ENCODE data around the gene OR51E2. TPM values are rescaled to one million over a fixed set of nuclear protein-coding genes. Genes with fewer than 3 reads are reported as not detected.

Gene OR51E2
- total RNA-seq, 6 donors from 2014 or later: not detected

DNA sequence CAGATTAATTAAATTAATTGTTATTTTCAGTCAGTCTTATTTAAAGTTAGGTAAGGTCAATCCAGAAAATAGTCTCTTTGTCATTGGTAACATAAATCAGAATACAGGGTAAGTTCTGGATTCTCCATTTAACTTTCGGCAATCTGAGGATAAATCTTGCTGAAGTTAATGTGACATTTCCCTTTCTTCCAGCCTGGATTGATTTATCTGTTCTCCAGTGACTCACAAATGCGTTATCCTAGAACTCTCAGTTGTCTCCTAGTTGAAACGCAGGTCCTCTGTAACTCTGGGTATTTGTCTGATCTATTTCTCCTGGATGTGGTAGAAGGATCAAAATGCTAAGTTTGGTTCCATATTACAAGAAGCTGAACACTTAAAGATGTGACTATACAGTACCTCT is 32.9 kb downstream of the OR51E2 start:
- no peak overlapping the region for H3K27ac ChIP-seq
- no peak for DNase-seq
- WGBS, 2 donors: 65 to 73% methylated on average over 3 of the region's 3 CpGs
- no peak for ATAC-seq (ENCODE audit: low FRiP score in 2 of 2)
- TF ChIP-seq, protein P1, sequence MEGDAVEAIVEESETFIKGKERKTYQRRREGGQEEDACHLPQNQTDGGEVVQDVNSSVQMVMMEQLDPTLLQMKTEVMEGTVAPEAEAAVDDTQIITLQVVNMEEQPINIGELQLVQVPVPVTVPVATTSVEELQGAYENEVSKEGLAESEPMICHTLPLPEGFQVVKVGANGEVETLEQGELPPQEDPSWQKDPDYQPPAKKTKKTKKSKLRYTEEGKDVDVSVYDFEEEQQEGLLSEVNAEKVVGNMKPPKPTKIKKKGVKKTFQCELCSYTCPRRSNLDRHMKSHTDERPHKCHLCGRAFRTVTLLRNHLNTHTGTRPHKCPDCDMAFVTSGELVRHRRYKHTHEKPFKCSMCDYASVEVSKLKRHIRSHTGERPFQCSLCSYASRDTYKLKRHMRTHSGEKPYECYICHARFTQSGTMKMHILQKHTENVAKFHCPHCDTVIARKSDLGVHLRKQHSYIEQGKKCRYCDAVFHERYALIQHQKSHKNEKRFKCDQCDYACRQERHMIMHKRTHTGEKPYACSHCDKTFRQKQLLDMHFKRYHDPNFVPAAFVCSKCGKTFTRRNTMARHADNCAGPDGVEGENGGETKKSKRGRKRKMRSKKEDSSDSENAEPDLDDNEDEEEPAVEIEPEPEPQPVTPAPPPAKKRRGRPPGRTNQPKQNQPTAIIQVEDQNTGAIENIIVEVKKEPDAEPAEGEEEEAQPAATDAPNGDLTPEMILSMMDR (IDR thresholded peaks at IDR 0.05): no peak
- no peak for TF ChIP-seq POLR2A (IDR thresholded peaks at IDR 0.05)
- TF ChIP-seq POLR2AphosphoS5 (IDR thresholded peaks at IDR 0.05): no peak
- TF ChIP-seq EP300 (IDR thresholded peaks at IDR 0.05): no peak
- H3K4me3 ChIP-seq: no peak overlapping the region
- no peaks in the 10 kb centered on the region for H3K4me1 ChIP-seq
- H3K36me3 ChIP-seq: no peaks in the 10 kb centered on the region
- H3K27me3 ChIP-seq: no peaks in the 10 kb centered on the region
- no peaks in the 10 kb centered on the region for H3K9me3 ChIP-seq

- TF ChIP-seq POLR2A (IDR thresholded peaks at IDR 0.05) (no peak), POLR2AphosphoS5 (IDR thresholded peaks at IDR 0.05) (no peak)
- 90 to 92% methylated on average over 3 of the region's 3 CpGs for whole genome bisulfite sequencing, 2 donors
- no peak overlapping the region for H3K4me3 ChIP-seq
Observed at GRCh38 chr11:4664183-4664582, 33.5 kb downstream of the OR51E2 start.

DNA sequence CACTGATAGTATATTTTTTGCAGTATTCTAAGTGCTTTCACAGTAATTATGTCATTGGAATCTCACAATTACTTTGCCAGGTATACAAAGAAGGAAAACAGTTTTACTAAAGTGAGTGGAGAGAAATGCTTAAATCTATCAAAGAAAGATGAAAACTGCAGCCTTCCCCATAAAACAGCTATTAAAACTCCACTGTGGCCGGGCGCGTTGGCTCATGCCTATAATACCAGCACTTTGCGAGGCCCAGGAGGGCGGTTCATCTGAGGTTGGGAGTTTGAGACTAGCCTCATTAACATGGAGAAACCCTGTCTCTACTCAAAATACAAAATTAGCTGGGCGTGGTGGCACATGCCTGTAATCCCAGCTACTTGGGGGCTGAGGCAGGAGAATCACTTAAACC is 34.8 kb downstream of the OR51E2 start:
- no peaks in the 10 kb centered on the region for H3K9me3 ChIP-seq
- no peaks in the 10 kb centered on the region for H3K27me3 ChIP-seq
- no peaks in the 10 kb centered on the region for H3K36me3 ChIP-seq
- H3K27ac ChIP-seq: no peak overlapping the region
- 92 to 95% methylated on average over 6 of the region's 6 CpGs for WGBS, 2 donors
- H3K4me3 ChIP-seq: no peak overlapping the region
- TF ChIP-seq POLR2AphosphoS5 (IDR thresholded peaks at IDR 0.05) (no peak), POLR2A (IDR thresholded peaks at IDR 0.05) (no peak), EP300 (IDR thresholded peaks at IDR 0.05) (no peak)
- no peak for ATAC-seq (ENCODE audit: low FRiP score in 2 of 2)
- no peaks in the 10 kb centered on the region for H3K4me1 ChIP-seq
- DNase-seq: no peak

More at GRCh38 chr11:4664183-4664582, 33.5 kb downstream of the OR51E2 start:
- no peaks in the 10 kb centered on the region for H3K9me3 ChIP-seq
- no peaks in the 10 kb centered on the region for H3K27me3 ChIP-seq
- DNase-seq (no peak), ATAC-seq (ENCODE audit: low FRiP score in 2 of 2) (no peak)
- H3K36me3 ChIP-seq: no peaks in the 10 kb centered on the region
- H3K27ac ChIP-seq: no peak overlapping the region
- no peaks in the 10 kb centered on the region for H3K4me1 ChIP-seq

- Histone ChIP-seq H3K27ac (no peak overlapping the region), H3K9me3 (no peaks in the 10 kb centered on the region), H3K27me3 (no peaks in the 10 kb centered on the region), H3K36me3 (no peaks in the 10 kb centered on the region), H3K4me1 (no peaks in the 10 kb centered on the region), H3K4me3 (no peak overlapping the region)
- no peak for DNase-seq
- ATAC-seq (ENCODE audit: low FRiP score in 2 of 2): no peak
- 55 to 59% methylated on average over 5 of the region's 5 CpGs for WGBS, 2 donors
- TF ChIP-seq, protein P1 (IDR thresholded peaks at IDR 0.05): no peak
- TF ChIP-seq EP300 (IDR thresholded peaks at IDR 0.05): no peak
- TF ChIP-seq POLR2AphosphoS5 (IDR thresholded peaks at IDR 0.05): no peak
- no peak for TF ChIP-seq POLR2A (IDR thresholded peaks at IDR 0.05)
Observed at GRCh38 chr11:4658629-4659445, 38.8 kb downstream of the OR51E2 start.

DNA sequence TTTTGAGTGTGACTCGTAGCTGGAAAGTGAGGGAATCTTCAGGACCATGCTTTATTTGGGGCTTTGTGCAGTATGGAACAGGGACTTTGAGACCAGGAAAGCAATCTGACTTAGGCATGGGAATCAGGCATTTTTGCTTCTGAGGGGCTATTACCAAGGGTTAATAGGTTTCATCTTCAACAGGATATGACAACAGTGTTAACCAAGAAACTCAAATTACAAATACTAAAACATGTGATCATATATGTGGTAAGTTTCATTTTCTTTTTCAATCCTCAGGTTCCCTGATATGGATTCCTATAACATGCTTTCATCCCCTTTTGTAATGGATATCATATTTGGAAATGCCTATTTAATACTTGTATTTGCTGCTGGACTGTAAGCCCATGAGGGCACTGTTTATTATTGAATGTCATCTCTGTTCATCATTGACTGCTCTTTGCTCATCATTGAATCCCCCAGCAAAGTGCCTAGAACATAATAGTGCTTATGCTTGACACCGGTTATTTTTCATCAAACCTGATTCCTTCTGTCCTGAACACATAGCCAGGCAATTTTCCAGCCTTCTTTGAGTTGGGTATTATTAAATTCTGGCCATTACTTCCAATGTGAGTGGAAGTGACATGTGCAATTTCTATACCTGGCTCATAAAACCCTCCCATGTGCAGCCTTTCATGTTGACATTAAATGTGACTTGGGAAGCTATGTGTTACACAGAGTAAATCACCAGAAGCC is 42.9 kb downstream of the OR51E2 start:
- DNase-seq (no peak), ATAC-seq (ENCODE audit: low FRiP score in 2 of 2) (no peak)
- TF ChIP-seq POLR2AphosphoS5 (IDR thresholded peaks at IDR 0.05) (no peak), POLR2A (IDR thresholded peaks at IDR 0.05) (no peak), EP300 (IDR thresholded peaks at IDR 0.05) (no peak)
- WGBS, 2 donors: 77 to 90% methylated on average over 2 of the region's 2 CpGs
- Histone ChIP-seq H3K4me1 (no peaks in the 10 kb centered on the region), H3K9me3 (no peaks in the 10 kb centered on the region), H3K36me3 (no peaks in the 10 kb centered on the region), H3K4me3 (no peak overlapping the region), H3K27me3 (no peaks in the 10 kb centered on the region), H3K27ac (no peak overlapping the region)

DNA sequence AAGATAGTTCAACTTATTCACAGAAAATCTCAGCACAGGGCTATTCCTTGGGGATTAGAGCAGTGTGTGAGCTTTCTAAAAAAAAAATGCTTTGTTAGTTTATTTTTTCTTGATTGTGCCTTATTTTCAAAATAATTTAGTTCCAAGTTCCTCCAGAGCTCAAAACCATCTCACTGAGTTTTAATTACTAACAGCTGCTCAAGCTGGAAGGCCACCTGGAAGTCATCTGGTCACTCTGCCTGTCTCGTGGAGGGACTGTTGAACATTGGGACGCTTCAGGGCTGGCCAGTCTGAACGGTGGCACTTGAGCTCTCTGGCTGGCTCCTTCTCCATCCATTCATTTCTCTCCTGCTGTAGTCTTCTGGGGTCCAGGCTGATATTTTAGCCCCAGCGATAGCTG is 49.9 kb downstream of the OR51E2 start:
- Histone ChIP-seq H3K27me3 (no peaks in the 10 kb centered on the region), H3K36me3 (no peaks in the 10 kb centered on the region), H3K27ac (no peak overlapping the region), H3K4me3 (no peak overlapping the region), H3K9me3 (no peaks in the 10 kb centered on the region), H3K4me1 (no peaks in the 10 kb centered on the region)
- 56 to 61% methylated on average over 4 of the region's 4 CpGs for WGBS, 2 donors
- DNase-seq (no peak), ATAC-seq (ENCODE audit: low FRiP score in 2 of 2) (no peak)
- no peak for TF ChIP-seq POLR2AphosphoS5 (IDR thresholded peaks at IDR 0.05)
- no peak for TF ChIP-seq POLR2A (IDR thresholded peaks at IDR 0.05)
- TF ChIP-seq EP300 (IDR thresholded peaks at IDR 0.05): no peak

All from upper lobe of left lung (tissue), 6 donors.